ENCODE measurements around the gene PLEKHB2. TPM values are rescaled to one million over a fixed set of nuclear protein-coding genes. Genes with fewer than 3 reads are reported as not detected.
"Not testable (repeated sequence)": the region's sequence is repeated elsewhere in the genome, so short reads cannot be mapped to it uniquely, and the experiment has no call there.

PLEKHB2 gene
- 10 to 100 TPM; 53.5 to 68.1 (median 57.3) TPM for polyA plus RNA-seq (ENCODE audit: low read depth in 6 of 6)

GRCh38 chr2:131105156-131105949 is at the start of gene PLEKHB2:
Gene PLEKHB2, plus strand, starts transcription at chr2:131105336. Its CDS starts 15,606 bp downstream, at chr2:131120942.
- peaks cover 29 to 39% (median 32%) of the 10 kb centered on the region in 3 donors for H3K4me1 Mint-ChIP-seq

DNA sequence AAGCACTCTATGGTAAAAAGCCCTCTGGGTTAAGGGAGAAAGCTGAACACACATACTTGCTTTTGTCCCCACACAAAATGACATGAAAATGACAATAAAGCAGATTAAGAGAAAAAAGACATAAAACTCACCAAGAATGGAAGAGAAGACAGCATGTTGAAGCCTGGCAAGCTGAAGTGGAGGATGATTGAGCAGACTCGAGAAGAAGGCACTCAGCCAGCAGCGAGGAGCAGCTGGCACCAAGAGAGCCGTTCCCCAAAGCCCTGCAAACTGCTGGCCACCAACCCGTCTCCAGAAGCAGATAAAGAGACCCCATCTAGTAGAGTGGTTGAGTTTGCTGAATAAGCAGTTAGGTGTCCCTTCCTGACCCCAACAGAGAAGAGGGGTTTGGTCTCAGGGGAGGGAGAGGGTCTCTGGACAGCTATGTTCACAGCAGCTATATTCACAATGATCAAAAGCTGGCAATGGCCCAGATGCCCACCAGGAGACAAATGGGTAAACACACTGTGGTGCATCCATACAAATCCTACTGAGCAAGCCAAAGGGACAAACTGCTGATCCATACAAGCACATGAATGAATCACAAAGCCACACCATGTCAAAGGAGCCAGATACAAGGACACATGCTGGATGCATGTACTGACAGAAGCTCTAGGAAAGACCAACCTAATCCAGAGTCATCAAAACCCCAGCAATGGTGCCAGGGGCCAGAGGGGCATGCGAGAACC is 48.8 kb upstream of the PLEKHB2 start:
- DNase-seq = no peak
- peak overlapping the region in 2 of 6 donors; percentile 3 to 67 for H3K27ac Mint-ChIP-seq
- ATAC-seq (ENCODE audit: low read depth in 2 of 2) = no peak
- H3K27me3 Mint-ChIP-seq = no peaks in the 10 kb centered on the region
- H3K4me3 Mint-ChIP-seq = no peak overlapping the region
- peaks cover 10 to 29% (median 25%) of the 10 kb centered on the region in 3 donors for H3K4me1 Mint-ChIP-seq
- peaks cover 24 to 40% of the 10 kb centered on the region in 2 donors for H3K36me3 Mint-ChIP-seq
- no peaks in the 10 kb centered on the region for H3K9me3 Mint-ChIP-seq

More at GRCh38 chr2:131105156-131105949, at the start of gene PLEKHB2:
- ATAC-seq (ENCODE audit: low read depth in 2 of 2) = peak; percentile 85 to 86
- peak within 1 kb of the TSS; percentile 92 to 99 (median 97) for H3K4me3 Mint-ChIP-seq
- peaks cover 0 to 11% of the 10 kb centered on the region in 2 donors for H3K36me3 Mint-ChIP-seq
- DNase-seq = peak; percentile 97
- H3K27me3 Mint-ChIP-seq = no peaks in the 10 kb centered on the region
- peak within 1 kb of the TSS; percentile 97 to 100 (median 98) for H3K27ac Mint-ChIP-seq
- no peaks in the 10 kb centered on the region for H3K9me3 Mint-ChIP-seq

DNA sequence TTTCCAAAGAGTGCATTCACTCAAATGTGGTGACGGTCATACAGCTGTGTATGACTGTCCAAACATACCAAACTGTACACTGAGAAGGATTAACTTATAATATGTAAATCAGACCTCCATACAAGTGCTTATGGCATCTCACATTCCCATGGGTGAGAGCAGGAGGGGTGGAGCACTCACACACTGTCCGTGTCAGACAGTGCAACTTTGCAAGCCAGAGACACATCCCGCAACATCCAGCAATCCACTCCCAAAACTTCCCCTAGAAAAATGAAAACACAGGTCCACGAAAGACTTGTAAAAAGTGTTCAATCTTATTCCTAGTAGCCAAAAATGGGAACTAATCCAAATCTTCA is 48.2 kb upstream of the PLEKHB2 start:
- DNase-seq (no peak), ATAC-seq (ENCODE audit: low read depth in 2 of 2) (no peak)
- H3K9me3 Mint-ChIP-seq = no peaks in the 10 kb centered on the region
- H3K4me3 Mint-ChIP-seq = no peak overlapping the region
- H3K27me3 Mint-ChIP-seq = no peaks in the 10 kb centered on the region
- H3K4me1 Mint-ChIP-seq = peaks cover 10 to 34% (median 23%) of the 10 kb centered on the region in 3 donors
- H3K36me3 Mint-ChIP-seq = peaks cover 22 to 34% of the 10 kb centered on the region in 2 donors
- no peak overlapping the region for H3K27ac Mint-ChIP-seq

GRCh38 chr2:131058214-131058843 is 46.8 kb upstream of the PLEKHB2 start:
- H3K27ac Mint-ChIP-seq = peak overlapping the region in 2 of 6 donors; percentile 27
- H3K9me3 Mint-ChIP-seq = no peaks in the 10 kb centered on the region
- H3K36me3 Mint-ChIP-seq = peaks cover 13 to 20% of the 10 kb centered on the region in 2 donors
- peaks cover 17 to 40% (median 24%) of the 10 kb centered on the region in 3 donors for H3K4me1 Mint-ChIP-seq
- H3K4me3 Mint-ChIP-seq = peak overlapping the region in 1 of 8 donors; percentile 47
- H3K27me3 Mint-ChIP-seq = no peaks in the 10 kb centered on the region
- ATAC-seq (ENCODE audit: low read depth in 2 of 2) (no peak), DNase-seq (no peak)

- DNase-seq (no peak), ATAC-seq (ENCODE audit: low read depth in 2 of 2) (no peak)
- peaks cover 12 to 17% of the 10 kb centered on the region in 2 donors for H3K36me3 Mint-ChIP-seq
- no peak overlapping the region for H3K4me3 Mint-ChIP-seq
- peaks cover 20 to 44% (median 24%) of the 10 kb centered on the region in 3 donors for H3K4me1 Mint-ChIP-seq
- H3K27ac Mint-ChIP-seq = peak overlapping the region in 1 of 6 donors; percentile 32
- no peaks in the 10 kb centered on the region for H3K27me3 Mint-ChIP-seq
- no peaks in the 10 kb centered on the region for H3K9me3 Mint-ChIP-seq
Measured at GRCh38 chr2:131058920-131059319, 46.2 kb upstream of the PLEKHB2 start.

DNA sequence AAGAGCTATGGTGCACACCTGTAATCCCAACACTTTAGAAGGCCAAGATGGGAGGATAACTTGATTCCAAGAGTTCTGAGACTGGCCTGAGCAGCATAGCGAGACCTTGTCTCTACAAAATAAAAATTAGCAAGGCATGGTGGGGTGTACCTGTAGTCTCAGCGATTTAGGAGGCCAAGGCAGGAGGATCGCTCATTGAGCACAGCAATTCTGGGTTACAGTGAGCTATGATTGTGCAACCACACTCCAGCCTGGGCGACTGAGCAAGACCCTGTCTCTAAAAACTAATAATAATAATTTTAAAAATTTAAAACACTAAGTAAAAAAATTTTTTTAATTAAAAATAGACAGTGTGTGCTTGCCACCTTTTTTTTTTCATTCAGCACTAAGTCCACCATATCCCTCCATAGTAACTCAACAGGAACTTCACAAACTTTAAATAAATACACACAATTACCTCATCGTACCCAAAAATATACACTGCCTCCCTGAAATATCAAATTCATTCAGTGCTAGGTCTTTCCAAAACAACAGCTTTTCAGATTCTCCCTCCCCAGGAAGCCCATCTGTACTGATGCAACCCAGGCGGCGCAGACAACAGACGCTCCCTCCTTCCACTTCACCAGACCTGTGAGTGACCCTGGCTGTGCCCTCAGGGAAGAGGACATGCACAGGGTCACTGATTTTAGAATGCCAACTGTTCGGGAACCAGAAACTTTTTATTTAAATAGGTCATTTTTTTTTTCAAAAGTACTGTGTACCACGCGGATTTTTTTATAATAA is 41.4 kb upstream of the PLEKHB2 start:
- H3K36me3 Mint-ChIP-seq = peaks cover 10 to 23% of the 10 kb centered on the region in 2 donors
- no peak for DNase-seq
- H3K4me3 Mint-ChIP-seq = no peak overlapping the region
- H3K4me1 Mint-ChIP-seq = peaks cover 13 to 40% (median 24%) of the 10 kb centered on the region in 3 donors
- no peaks in the 10 kb centered on the region for H3K27me3 Mint-ChIP-seq
- no peak for ATAC-seq (ENCODE audit: low read depth in 2 of 2)
- peak overlapping the region in 1 of 6 donors; percentile 58 for H3K27ac Mint-ChIP-seq
- no peaks in the 10 kb centered on the region for H3K9me3 Mint-ChIP-seq

- Mint-ChIP-seq H3K9me3 (no peaks in the 10 kb centered on the region), H3K27ac (peak overlapping the region in 1 of 6 donors; percentile 13), H3K4me3 (no peak overlapping the region), H3K4me1 (peaks cover 13 to 34% (median 24%) of the 10 kb centered on the region in 3 donors), H3K36me3 (peaks cover 10 to 23% of the 10 kb centered on the region in 2 donors), H3K27me3 (no peaks in the 10 kb centered on the region)
- DNase-seq (no peak), ATAC-seq (ENCODE audit: low read depth in 2 of 2) (no peak)
Measured at GRCh38 chr2:131064589-131065512, 40.3 kb upstream of the PLEKHB2 start.

DNA sequence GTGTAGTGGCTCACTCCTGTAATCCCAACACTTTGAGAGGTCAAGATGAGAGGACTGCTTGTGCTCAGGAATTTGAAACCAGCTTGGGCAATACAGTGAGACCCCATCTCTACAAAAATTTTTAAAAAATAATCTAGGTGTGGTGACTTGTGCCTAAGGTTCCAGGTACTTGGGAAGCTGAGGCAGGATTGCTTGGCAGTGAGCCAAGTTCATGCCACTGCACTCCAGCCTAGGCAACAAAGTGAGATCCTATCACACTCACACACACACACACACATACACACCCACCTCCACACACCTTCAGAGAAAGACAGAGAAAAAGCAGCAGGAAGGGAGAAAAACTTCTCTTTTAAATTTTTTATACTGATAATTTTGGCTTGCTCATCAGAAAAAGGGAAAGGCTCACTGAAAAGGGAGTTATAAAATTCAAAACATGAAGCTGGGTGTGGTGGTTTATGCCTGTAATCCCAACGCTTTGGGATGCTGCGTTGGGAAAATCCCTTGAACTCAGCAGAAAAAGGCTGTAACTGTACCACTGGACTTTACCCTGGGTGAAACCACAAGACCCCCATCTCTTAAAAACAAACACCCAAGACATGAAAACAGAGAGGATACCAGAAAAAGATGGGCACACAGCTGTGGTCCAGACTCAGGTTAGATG is 37.5 kb upstream of the PLEKHB2 start:
- Mint-ChIP-seq H3K9me3 (no peaks in the 10 kb centered on the region), H3K27me3 (no peaks in the 10 kb centered on the region), H3K27ac (peak overlapping the region in 2 of 6 donors; percentile 35 to 61), H3K36me3 (peaks cover 10 to 17% of the 10 kb centered on the region in 2 donors), H3K4me3 (no peak overlapping the region), H3K4me1 (peaks cover 8 to 17% (median 16%) of the 10 kb centered on the region in 3 donors)
- ATAC-seq (ENCODE audit: low read depth in 2 of 2) (no peak), DNase-seq (no peak)

DNA sequence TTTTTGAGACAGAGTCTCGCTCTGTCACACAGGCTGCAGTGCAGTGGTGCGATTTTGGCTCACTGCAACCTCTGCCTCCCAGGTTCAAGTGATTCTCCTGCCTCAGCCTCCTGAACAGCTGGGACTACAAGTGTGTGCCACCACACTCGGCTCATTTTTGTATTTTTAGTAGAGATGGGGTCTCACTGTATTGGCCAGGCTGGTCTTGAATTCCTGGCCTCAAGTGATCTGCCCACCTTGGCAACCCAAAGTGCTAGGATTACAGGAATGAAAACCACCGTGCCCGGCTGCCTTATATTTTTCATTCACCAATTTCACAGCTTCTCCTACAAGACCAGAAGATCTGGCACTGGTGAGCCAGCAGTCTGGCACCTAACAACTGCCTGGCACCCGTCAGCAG is 37.0 kb upstream of the PLEKHB2 start:
- H3K9me3 Mint-ChIP-seq; H3K27me3 Mint-ChIP-seq; H3K4me3 Mint-ChIP-seq; ATAC-seq (ENCODE audit: low read depth in 2 of 2); DNase-seq: not testable (repeated sequence)
- peak overlapping the region in 1 of 6 donors; percentile 62 for H3K27ac Mint-ChIP-seq
- peaks cover 10 to 17% of the 10 kb centered on the region in 2 donors for H3K36me3 Mint-ChIP-seq
- peaks cover 6 to 17% (median 16%) of the 10 kb centered on the region in 3 donors for H3K4me1 Mint-ChIP-seq

DNA sequence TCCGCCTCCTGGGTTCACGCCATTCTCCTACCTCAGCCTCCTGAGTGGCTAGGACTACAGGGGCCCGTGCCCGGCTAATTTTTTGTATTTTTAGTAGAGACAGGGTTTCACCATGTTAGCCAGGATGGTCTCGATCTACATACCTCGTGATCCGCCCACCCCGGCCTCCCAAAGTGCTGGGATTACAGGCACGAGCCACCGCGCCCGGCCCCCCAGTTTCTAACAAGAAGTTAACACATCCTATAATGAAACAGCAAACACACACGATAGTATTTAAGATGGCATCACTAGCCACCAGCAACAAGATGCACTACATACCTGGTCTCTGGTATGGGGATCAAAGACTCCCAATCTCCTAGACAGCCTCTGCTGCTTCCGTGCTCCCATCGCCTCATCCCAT is 29.6 kb upstream of the PLEKHB2 start:
- not testable (repeated sequence) for H3K9me3 Mint-ChIP-seq; DNase-seq; H3K27me3 Mint-ChIP-seq; H3K4me3 Mint-ChIP-seq; ATAC-seq (ENCODE audit: low read depth in 2 of 2); H3K27ac Mint-ChIP-seq
- peaks cover 20 to 25% of the 10 kb centered on the region in 2 donors for H3K36me3 Mint-ChIP-seq
- peaks cover 2 to 22% (median 15%) of the 10 kb centered on the region in 3 donors for H3K4me1 Mint-ChIP-seq

GRCh38 chr2:131076707-131077106 is 28.4 kb upstream of the PLEKHB2 start:
- no peak for ATAC-seq (ENCODE audit: low read depth in 2 of 2)
- DNase-seq = no peak
- Mint-ChIP-seq H3K4me1 (peaks cover 4 to 22% (median 17%) of the 10 kb centered on the region in 3 donors), H3K9me3 (no peaks in the 10 kb centered on the region), H3K27me3 (no peaks in the 10 kb centered on the region), H3K36me3 (peaks cover 23 to 30% of the 10 kb centered on the region in 2 donors), H3K4me3 (no peak overlapping the region), H3K27ac (no peak overlapping the region)

All from naive B cell (primary cell).